Neutrophil (primary cell): ENCODE measurements around the gene MUC12.

Experiments used
- H3K27ac ChIP-seq: fragments of 200-600 bp; sonication (generic); 2 replicates; pipeline ENCODE4 v1.5.1; 2016; ENCODE audit warnings: mild to moderate bottlenecking, moderate library complexity
- H3K27me3 ChIP-seq: fragments of 200-600 bp; sonication (generic); 2 replicates; pipeline ENCODE4 v1.6.0; 2016; ENCODE audit warnings: mild to moderate bottlenecking
- H3K36me3 ChIP-seq: fragments of 200-600 bp; sonication (generic); 2 replicates; pipeline ENCODE4 v1.5.1; 2017
- H3K4me1 ChIP-seq, 2 experiments: fragments of 200-600 bp in 1 of 2; sonication (generic) in 1 of 2; 1 replicate in 1 of 2; 2 replicates in 1 of 2; pipeline versions ENCODE4 v1.5.1 to v1.6.1; 2013 to 2016; ENCODE audit warnings: low read depth in 1 of 2, low read length in 1 of 2, mild to moderate bottlenecking in 1 of 2, moderate library complexity in 1 of 2; ENCODE audit not compliant: control insufficient read depth in 1 of 2, insufficient read depth in 1 of 2
- H3K4me3 ChIP-seq, 2 experiments: fragments of 200-600 bp in 1 of 2; sonication (generic) in 1 of 2; 1 replicate in 1 of 2; 2 replicates in 1 of 2; pipeline ENCODE4 v1.5.1; 2013 to 2016; ENCODE audit warnings: low read depth in 1 of 2, low read length in 1 of 2, mild to moderate bottlenecking in 1 of 2, moderate library complexity in 1 of 2
- H3K9me3 ChIP-seq: fragments of 200-600 bp; sonication (generic); 2 replicates; pipeline ENCODE4 v1.5.1; 2016
- CTCF ChIP-seq: fragments of 200-600 bp; sonication (generic); IDR thresholded peaks from 2 replicates; pipeline ENCODE4 v1.5.1; 2016; ENCODE audit warnings: antibody characterized with exemption

MUC12 gene

GRCh38 chr7:100952641-100953040 is 16.7 kb upstream of the MUC12 start:
- no peak for TF ChIP-seq CTCF
- H3K9me3 ChIP-seq: no peaks in the 10 kb centered on the region
- H3K27me3 ChIP-seq: peaks cover 67% of the 10 kb centered on the region
- no peak overlapping the region for H3K4me3 ChIP-seq
- H3K27ac ChIP-seq: no peak overlapping the region
- H3K4me1 ChIP-seq: no peaks in the 10 kb centered on the region
- no peaks in the 10 kb centered on the region for H3K36me3 ChIP-seq

GRCh38 chr7:100957832-100958421 is 11.4 kb upstream of the MUC12 start:
- Histone ChIP-seq H3K27me3 (peaks cover 40% of the 10 kb centered on the region), H3K36me3 (no peaks in the 10 kb centered on the region), H3K27ac (no peak overlapping the region), H3K4me3 (no peak overlapping the region), H3K4me1 (no peaks in the 10 kb centered on the region), H3K9me3 (no peaks in the 10 kb centered on the region)
- TF ChIP-seq CTCF: no peak

GRCh38 chr7:100959894-100960293 is 9.5 kb upstream of the MUC12 start:
- TF ChIP-seq CTCF: no peak

GRCh38 chr7:100962537-100962936 is 6.8 kb upstream of the MUC12 start:
- H3K9me3 ChIP-seq: no peaks in the 10 kb centered on the region
- peaks cover 69% of the 10 kb centered on the region for H3K27me3 ChIP-seq
- no peak overlapping the region for H3K4me3 ChIP-seq
- no peak for TF ChIP-seq CTCF
- no peaks in the 10 kb centered on the region for H3K36me3 ChIP-seq
- H3K4me1 ChIP-seq: peaks cover 4 to 12% of the 10 kb centered on the region in 2 experiments
- no peak overlapping the region for H3K27ac ChIP-seq

More at GRCh38 chr7:100959894-100960293, 9.5 kb upstream of the MUC12 start:
- no peaks in the 10 kb centered on the region for H3K36me3 ChIP-seq
- no peak overlapping the region for H3K27ac ChIP-seq
- H3K27me3 ChIP-seq: peaks cover 46% of the 10 kb centered on the region
- H3K4me3 ChIP-seq: no peak overlapping the region
- H3K4me1 ChIP-seq: no peaks in the 10 kb centered on the region
- no peaks in the 10 kb centered on the region for H3K9me3 ChIP-seq

GRCh38 chr7:100963386-100963785 is 6.0 kb upstream of the MUC12 start:
- H3K9me3 ChIP-seq: no peaks in the 10 kb centered on the region
- H3K4me1 ChIP-seq: peaks cover 4 to 12% of the 10 kb centered on the region in 2 experiments
- no peak for TF ChIP-seq CTCF
- H3K27me3 ChIP-seq: peaks cover 77% of the 10 kb centered on the region
- no peaks in the 10 kb centered on the region for H3K36me3 ChIP-seq
- H3K27ac ChIP-seq: no peak overlapping the region
- no peak overlapping the region for H3K4me3 ChIP-seq
